HCT116 (cell line): ENCODE measurements around the gene EIF3M. TPM values are rescaled to one million over a fixed set of nuclear protein-coding genes. Genes with fewer than 3 reads are reported as not detected.

Source experiments
- ATAC-seq: fragments of 200-7000 bp; cut with Tn5 transposase; 2 replicates; pipeline ENCODE4 v1.9.1; 2020; ENCODE audit warnings: mild to moderate bottlenecking, moderate library complexity
- BruUV-seq: library from RNA; stranded (reverse); fragments of 400-500 nt; replicated peaks from 2 replicates; lab custom pipeline; 2021; lab: Mats Ljungman, UMichigan
- CTCF ChIA-PET: fragments of 300-600 bp; sonication (Branson Sonifier 250); formaldehyde crosslinking; loops from one replicate; lab custom pipeline; 2021; ENCODE audit warnings: antibody characterized with exemption; lab: Charles Lee
- POLR2A ChIA-PET: fragments of 300-600, 350-600 bp; sonication (Branson Sonifier 250); formaldehyde crosslinking; loops from one replicate; lab custom pipeline; 2021; ENCODE audit warnings: antibody characterized with exemption; lab: Charles Lee
- RAD21 ChIA-PET, 2 experiments: fragments of 300-600 bp; sonication (Branson Sonifier 250); formaldehyde crosslinking; loops; one replicate each; lab custom pipeline; 2023; ENCODE audit warnings: low total read pairs in 2 of 2; ENCODE audit not compliant: uncharacterized antibody in 2 of 2, unreplicated experiment in 2 of 2, low non-redundant PET in 1 of 2; lab: Charles Lee
- DNase-seq: peaks from one replicate; pipeline ENCODE4 v3.0.0-alpha.2; 2010; ENCODE audit warnings: low read depth, low spot score
- H2AFZ ChIP-seq: fragments of 200-600 bp; shearing (Covaris generic), sonication (generic); 2 replicates; pipeline ENCODE4 v1.6.1; 2017; ENCODE audit warnings: low read depth, mixed run types, mixed read lengths, antibody characterized with exemption, low read length; ENCODE audit not compliant: poor library complexity, severe bottlenecking
- H3K27ac ChIP-seq: 2 replicates; pipeline ENCODE4 v1.5.1; 2012; ENCODE audit warnings: low read depth, low read length
- H3K27me3 ChIP-seq: fragments of 200-600 bp; sonication (generic); 2 replicates; pipeline ENCODE4 v1.6.1; 2016; ENCODE audit warnings: mixed run types, low read length, mixed read lengths; ENCODE audit not compliant: insufficient read depth
- H3K36me3 ChIP-seq, 2 experiments: fragments of 200-500 bp in 1 of 2; fragments of 200-600 bp in 1 of 2; sonication (Bioruptor generic) in 1 of 2; sonication (generic) in 1 of 2; 2 replicates each; pipeline versions ENCODE4 v1.5.1 to v1.6.1; 2014 to 2016; ENCODE audit warnings: low read length in 2 of 2, inconsistent platforms in 1 of 2, mixed read lengths in 1 of 2, mixed run types in 1 of 2; ENCODE audit not compliant: insufficient read depth in 2 of 2, control insufficient read depth in 1 of 2
- H3K4me1 ChIP-seq, 2 experiments: fragments of 200-600 bp in 1 of 2; sonication (generic) in 1 of 2; 2 replicates each; pipeline versions ENCODE4 v1.5.1 to v1.6.1; 2012 to 2017; ENCODE audit warnings: low read length in 2 of 2, inconsistent platforms in 1 of 2, mild to moderate bottlenecking in 1 of 2, mixed read lengths in 1 of 2, mixed run types in 1 of 2, moderate library complexity in 1 of 2; ENCODE audit not compliant: insufficient read depth in 2 of 2, control insufficient read depth in 1 of 2
- H3K4me2 ChIP-seq: fragments of 200-600 bp; sonication (generic); 2 replicates; pipeline ENCODE4 v1.6.1; 2017; ENCODE audit warnings: mixed run types, low read length, mixed read lengths
- H3K4me3 ChIP-seq, 2 experiments: fragments of 200-600 bp in 1 of 2; sonication (generic) in 1 of 2; replicated peaks in 1 of 2; 2 replicates each; pipeline ENCODE4 v1.5.1; 2011 to 2016; ENCODE audit warnings: low read length in 2 of 2, control low read depth in 1 of 2, low read depth in 1 of 2, mild to moderate bottlenecking in 1 of 2, mixed read lengths in 1 of 2, mixed run types in 1 of 2
- H3K79me2 ChIP-seq: fragments of 200-600 bp; sonication (generic); 2 replicates; pipeline ENCODE4 v1.6.1; 2017; ENCODE audit warnings: mild to moderate bottlenecking, mixed run types, low read length, moderate library complexity, mixed read lengths; ENCODE audit not compliant: insufficient read depth
- H3K9ac ChIP-seq: fragments of 200-600 bp; sonication (generic); 2 replicates; pipeline ENCODE4 v1.6.1; 2016; ENCODE audit warnings: low read length, mixed read lengths
- H3K9me2 ChIP-seq: fragments of 200-600 bp; sonication (generic), shearing (Covaris generic); 2 replicates; pipeline ENCODE4 v1.6.1; 2017; ENCODE audit warnings: mixed run types, mild to moderate bottlenecking, moderate library complexity; ENCODE audit not compliant: insufficient read depth
- H3K9me3 ChIP-seq, 2 experiments: fragments of 200-500 bp in 1 of 2; fragments of 200-600 bp in 1 of 2; sonication (Bioruptor generic) in 1 of 2; sonication (generic) in 1 of 2; 2 replicates each; pipeline ENCODE4 v1.6.1; 2014 to 2017; ENCODE audit warnings: low read length in 2 of 2, mixed read lengths in 2 of 2, inconsistent platforms in 1 of 2, low read depth in 1 of 2, mild to moderate bottlenecking in 1 of 2, mixed run types in 1 of 2, moderate library complexity in 1 of 2; ENCODE audit not compliant: control insufficient read depth in 1 of 2, insufficient read depth in 1 of 2
- H4K20me1 ChIP-seq: fragments of 200-600 bp; sonication (generic), shearing (Covaris generic); 2 replicates; pipeline ENCODE4 v1.6.1; 2017; ENCODE audit warnings: mixed run types, mild to moderate bottlenecking, moderate library complexity; ENCODE audit not compliant: insufficient read depth
- ATF3 ChIP-seq: IDR thresholded peaks from 2 replicates; pipeline ENCODE4 v1.6.1; 2012
- EGR1 ChIP-seq: IDR thresholded peaks from 2 replicates; pipeline ENCODE4 v1.6.1; 2012; ENCODE audit warnings: low read depth
- EZH2 ChIP-seq: fragments of 200-600 bp; sonication (generic); IDR thresholded peaks from 2 replicates; pipeline ENCODE4 v1.6.1; 2017; ENCODE audit warnings: antibody characterized with exemption, mixed run types
- MAX ChIP-seq: IDR thresholded peaks from 2 replicates; pipeline ENCODE4 v1.6.1; 2012
- POLR2A ChIP-seq: IDR thresholded peaks from 2 replicates; pipeline ENCODE4 v1.7.0; 2011; ENCODE audit warnings: borderline replicate concordance; ENCODE audit not compliant: insufficient read depth, insufficient read length; ENCODE audit errors: extremely low read depth
- POLR2AphosphoS5 ChIP-seq: IDR thresholded peaks from 2 replicates; pipeline ENCODE4 v1.6.1; 2011; ENCODE audit warnings: mild to moderate bottlenecking, low read depth, low read length, moderate library complexity
- RAD21 ChIP-seq: IDR thresholded peaks from 2 replicates; pipeline ENCODE4 v1.6.1; 2012; ENCODE audit warnings: low read depth, mild to moderate bottlenecking
- SIN3A ChIP-seq: IDR thresholded peaks from 2 replicates; pipeline ENCODE4 v1.6.1; 2012; ENCODE audit warnings: low read depth
- SRF ChIP-seq: IDR thresholded peaks from 2 replicates; pipeline ENCODE4 v1.6.1; 2012; ENCODE audit warnings: low read depth
- TCF7L2 ChIP-seq: IDR thresholded peaks from 2 replicates; pipeline ENCODE4 v1.7.0; 2011; ENCODE audit warnings: borderline replicate concordance, inconsistent platforms; ENCODE audit not compliant: insufficient read depth, insufficient read length; ENCODE audit errors: extremely low read depth
- ZBTB33 ChIP-seq: IDR thresholded peaks from 2 replicates; pipeline ENCODE4 v1.6.1; 2011; ENCODE audit warnings: mild to moderate bottlenecking, low read length, moderate library complexity; ENCODE audit not compliant: insufficient replicate concordance; ENCODE audit errors: extremely low read depth
- intact Hi-C: fragments of 100-400 bp; cut with micrococcal nuclease; formaldehyde crosslinking; loops from 2 replicates; pipeline ENCODE4 v1.10.0; 2022
- total RNA-seq: library from RNA; stranded (reverse); gene quantifications from one replicate; pipeline ENCODE4 v1.2.1, GENCODE V29; 2021; ENCODE audit not compliant: unreplicated experiment

The EIF3M gene
- total RNA-seq, 1 experiment from 2014 or later, result 346 TPM

- no peak for TF ChIP-seq TCF7L2
- TF ChIP-seq ATF3, result no peak
- TF ChIP-seq RAD21, result no peak
These were observed 2.7 kb upstream of the EIF3M start (continued) for GRCh38 chr11:32580967-32581366.

- no peak overlapping the region for H3K9ac ChIP-seq
- POLR2A ChIA-PET, result no interaction called here
- H4K20me1 ChIP-seq, result peaks cover 11% of the 10 kb centered on the region; the same call in 1 of the 2 replicates
- TF ChIP-seq EZH2 (no peak), POLR2A (no peak), SIN3A (no peak), SRF (no peak), MAX (no peak), POLR2AphosphoS5 (no peak), ZBTB33 (no peak), TCF7L2 (no peak), EGR1 (no peak)
- RAD21 ChIA-PET, result no interaction called here
- CTCF ChIA-PET, result no interaction called here
- no TSS peak for BruUV-seq
- no peak overlapping the region for H3K4me3 ChIP-seq
- ATAC-seq, result no peak
- H3K27ac ChIP-seq, result no peak overlapping the region
- H3K4me1 ChIP-seq, result peaks cover 8 to 29% of the 10 kb centered on the region in 2 experiments
- H3K9me2 ChIP-seq, result no peaks in the 10 kb centered on the region
- no peak for DNase-seq
- no peak overlapping the region for H3K4me2 ChIP-seq
- intact Hi-C loops, result no loop called here
- no peak overlapping the region for H2AFZ ChIP-seq
- H3K36me3 ChIP-seq, result no peaks in the 10 kb centered on the region
- no peaks in the 10 kb centered on the region for H3K27me3 ChIP-seq
- H3K9me3 ChIP-seq, result no peaks in the 10 kb centered on the region
- peaks cover 30% of the 10 kb centered on the region for H3K79me2 ChIP-seq
These were observed 2.1 kb upstream of the EIF3M start for GRCh38 chr11:32581556-32581955.
